Stimulated activated CD4-positive, alpha-beta T cell treated with anti-CD3 and anti-CD28 coated beads, Interleukin-4, amount 100 ng/mL, for 24 hours (primary cell): ENCODE results near the gene FBXO48.
A peak's percentile ranks its signal among the peaks of the same experiment; 100 is the strongest.
"Not testable (repeated sequence)": the region's sequence is repeated elsewhere in the genome, so short reads cannot be mapped to it uniquely, and the experiment has no call there.

Experiments
- DNase-seq: peaks from one replicate; pipeline ENCODE4 v3.0.0-alpha.2; 2020

FBXO48 gene

GRCh38 chr2:68467077-68467960, at the start of gene FBXO48, which contains the start of gene APLF:
TSS of gene FBXO48 (minus strand) at chr2:68467294. CDS start at chr2:68465145, 2,149 bp downstream.
TSS of gene APLF (plus strand) at chr2:68467585. CDS start at chr2:68467732, 147 bp downstream.
- DNase-seq = peak; percentile 98

GRCh38 chr2:68516051-68516955, 49.2 kb upstream of the FBXO48 start:
- DNase-seq = no peak

- no peak for DNase-seq
Observed at GRCh38 chr2:68514316-68514929, 47.3 kb upstream of the FBXO48 start.

- DNase-seq = no peak
Observed at GRCh38 chr2:68512966-68513365, 45.9 kb upstream of the FBXO48 start.

GRCh38 chr2:68512326-68512725, 45.2 kb upstream of the FBXO48 start:
- no peak for DNase-seq

GRCh38 chr2:68506170-68506569, 39.1 kb upstream of the FBXO48 start:
- DNase-seq = no peak

- DNase-seq = no peak
Observed at GRCh38 chr2:68505603-68506159, 38.6 kb upstream of the FBXO48 start.

GRCh38 chr2:68501768-68502167, 34.7 kb upstream of the FBXO48 start:
- no peak for DNase-seq

GRCh38 chr2:68500649-68501048, 33.6 kb upstream of the FBXO48 start:
- DNase-seq = no peak

- DNase-seq = no peak
Observed at GRCh38 chr2:68499133-68499532, 32.0 kb upstream of the FBXO48 start.

- no peak for DNase-seq
Observed at GRCh38 chr2:68491582-68491981, 24.5 kb upstream of the FBXO48 start.

- no peak for DNase-seq
Observed at GRCh38 chr2:68489282-68489681, 22.2 kb upstream of the FBXO48 start.

- DNase-seq = not testable (repeated sequence)
Observed at GRCh38 chr2:68488605-68489004, 21.5 kb upstream of the FBXO48 start.

GRCh38 chr2:68487773-68488355, 20.8 kb upstream of the FBXO48 start:
- DNase-seq = no peak

- DNase-seq = no peak
Observed at GRCh38 chr2:68483011-68483410, 15.9 kb upstream of the FBXO48 start.

- DNase-seq = no peak
Observed at GRCh38 chr2:68482296-68482820, 15.3 kb upstream of the FBXO48 start.

GRCh38 chr2:68478688-68479087, 11.6 kb upstream of the FBXO48 start:
- DNase-seq = no peak

- DNase-seq = no peak
Observed at GRCh38 chr2:68476454-68476853, 9.4 kb upstream of the FBXO48 start.

GRCh38 chr2:68475576-68475975, 8.5 kb upstream of the FBXO48 start:
- DNase-seq = no peak

- DNase-seq = no peak
Observed at GRCh38 chr2:68475110-68475509, 8.0 kb upstream of the FBXO48 start.

- no peak for DNase-seq
Observed at GRCh38 chr2:68472796-68473414, 5.8 kb upstream of the FBXO48 start.

GRCh38 chr2:68471385-68471784, 4.3 kb upstream of the FBXO48 start:
- DNase-seq = no peak
